Activated CD4-positive, CD25-positive, alpha-beta regulatory T cell treated with anti-CD3 and anti-CD28 coated beads, Interleukin-2, amount 50 U/mL, for 24 hours (primary cell): ENCODE measurements around the gene ARL3.
"Not testable (repeated sequence)": the region's sequence is repeated elsewhere in the genome, so short reads cannot be mapped to it uniquely, and the experiment has no call there.

ENCODE experiments used
- ATAC-seq, 2 donors: fragments of 150-1000 bp; cut with Tn5 transposase; one replicate each; pipeline ENCODE4 v1.10.0; 2021; ENCODE audit warnings: mild to moderate bottlenecking in 1 of 2, moderate library complexity in 1 of 2

The ARL3 gene

GRCh38 chr10:102670065-102670670 lies 44.0 kb downstream of the ARL3 start:
- ATAC-seq, result no peak

DNA sequence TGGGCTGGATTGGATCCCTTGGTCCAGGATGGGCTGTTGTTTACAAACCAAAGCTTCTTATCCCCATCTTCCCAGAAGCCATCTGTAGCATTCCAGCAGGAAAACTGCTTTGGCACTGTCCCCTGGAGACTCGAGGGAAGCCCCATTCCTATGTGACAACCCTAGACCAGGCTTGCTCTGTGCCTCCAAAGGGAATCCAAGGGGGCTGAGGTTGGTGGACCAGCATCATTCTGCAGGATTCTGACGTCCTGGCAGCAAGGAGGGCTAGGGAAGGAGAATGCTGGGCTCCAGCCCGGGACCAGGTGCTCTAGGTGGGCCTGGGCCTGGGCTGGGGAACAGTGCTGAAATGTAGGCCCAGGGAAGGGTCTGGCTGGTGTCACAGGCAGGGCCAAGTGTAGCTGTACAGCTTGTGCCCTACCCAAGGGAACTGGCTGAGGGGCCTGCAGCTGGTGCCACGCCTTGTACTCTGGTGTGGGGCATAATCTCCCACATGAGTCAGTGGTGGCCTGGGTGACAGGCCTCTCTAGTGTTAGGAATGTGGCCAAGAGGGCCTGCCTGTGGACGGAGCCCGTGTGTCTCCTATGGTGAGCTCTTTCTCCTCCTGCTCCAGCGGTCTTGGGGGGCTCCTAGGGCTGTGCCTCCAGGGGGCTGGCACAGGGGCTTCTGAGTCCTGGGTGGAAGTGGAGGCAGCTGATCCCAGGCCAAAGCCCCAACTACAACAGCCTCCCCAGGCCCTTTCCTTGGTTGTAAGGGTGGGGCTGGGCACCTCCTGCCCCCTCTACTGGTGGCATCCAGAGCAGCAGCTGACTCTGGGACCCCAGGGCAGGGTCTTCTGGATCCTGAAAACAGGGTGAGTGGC lies 44.8 kb downstream of the ARL3 start:
- no peak for ATAC-seq

GRCh38 chr10:102668326-102669107 lies 45.7 kb downstream of the ARL3 start:
- ATAC-seq, result no peak

DNA sequence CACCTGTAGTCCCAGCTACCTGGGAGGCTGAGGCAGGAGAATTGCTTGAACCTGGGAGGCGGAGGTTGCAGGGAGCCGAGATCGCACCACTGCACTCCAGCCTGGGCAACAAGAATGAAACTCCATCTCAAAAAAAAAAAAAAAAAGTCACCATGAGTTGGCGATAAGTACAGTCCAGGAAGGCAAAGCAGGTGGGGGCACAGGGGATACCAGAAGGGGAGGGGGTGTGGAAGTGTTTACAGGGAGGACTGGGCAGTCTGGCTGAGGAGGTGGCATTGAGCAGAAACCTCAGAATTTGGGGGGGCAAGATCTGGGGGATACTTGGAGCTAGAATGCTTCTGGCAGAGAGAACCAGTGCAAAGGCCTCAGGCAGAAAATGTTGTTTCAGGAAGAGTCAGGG lies 46.8 kb downstream of the ARL3 start:
- ATAC-seq, result not testable (repeated sequence)

DNA sequence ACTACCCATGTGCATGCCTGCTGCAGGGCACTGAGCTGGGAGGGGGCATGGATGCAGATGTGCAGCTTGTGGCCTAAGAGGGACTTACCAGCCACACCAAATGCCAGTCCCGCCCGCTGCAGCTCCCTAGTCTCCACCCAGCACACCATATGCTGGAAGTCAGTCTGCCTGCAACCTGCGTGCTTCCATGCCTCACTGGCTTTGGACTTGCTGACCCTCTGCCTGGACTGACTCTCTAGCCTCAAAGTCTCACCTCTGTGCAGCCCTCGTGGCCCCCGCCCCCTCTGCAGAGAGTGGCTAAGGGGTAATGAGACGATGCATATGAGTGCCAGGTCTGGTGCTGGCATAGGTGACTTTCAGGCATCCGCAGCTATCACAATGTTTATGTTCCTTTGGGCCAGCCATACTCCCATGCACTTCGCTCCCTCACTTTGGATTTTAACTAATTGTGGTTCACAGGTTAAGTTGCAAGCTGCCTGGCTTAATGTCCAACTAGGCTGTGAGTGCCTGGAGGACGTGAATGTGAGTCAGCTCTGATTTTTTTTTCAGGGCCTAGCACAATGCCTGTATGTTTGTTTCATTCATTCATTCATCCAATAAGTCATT lies 48.2 kb downstream of the ARL3 start:
- no peak for ATAC-seq

GRCh38 chr10:102661658-102662028 lies 52.6 kb downstream of the ARL3 start:
- ATAC-seq, result peak in 1 of 2 donors; percentile 14

GRCh38 chr10:102660888-102661657 lies 53.1 kb downstream of the ARL3 start:
- peak; percentile 82 to 84 for ATAC-seq

GRCh38 chr10:102658802-102659201 lies 55.4 kb downstream of the ARL3 start:
- ATAC-seq, result no peak

DNA sequence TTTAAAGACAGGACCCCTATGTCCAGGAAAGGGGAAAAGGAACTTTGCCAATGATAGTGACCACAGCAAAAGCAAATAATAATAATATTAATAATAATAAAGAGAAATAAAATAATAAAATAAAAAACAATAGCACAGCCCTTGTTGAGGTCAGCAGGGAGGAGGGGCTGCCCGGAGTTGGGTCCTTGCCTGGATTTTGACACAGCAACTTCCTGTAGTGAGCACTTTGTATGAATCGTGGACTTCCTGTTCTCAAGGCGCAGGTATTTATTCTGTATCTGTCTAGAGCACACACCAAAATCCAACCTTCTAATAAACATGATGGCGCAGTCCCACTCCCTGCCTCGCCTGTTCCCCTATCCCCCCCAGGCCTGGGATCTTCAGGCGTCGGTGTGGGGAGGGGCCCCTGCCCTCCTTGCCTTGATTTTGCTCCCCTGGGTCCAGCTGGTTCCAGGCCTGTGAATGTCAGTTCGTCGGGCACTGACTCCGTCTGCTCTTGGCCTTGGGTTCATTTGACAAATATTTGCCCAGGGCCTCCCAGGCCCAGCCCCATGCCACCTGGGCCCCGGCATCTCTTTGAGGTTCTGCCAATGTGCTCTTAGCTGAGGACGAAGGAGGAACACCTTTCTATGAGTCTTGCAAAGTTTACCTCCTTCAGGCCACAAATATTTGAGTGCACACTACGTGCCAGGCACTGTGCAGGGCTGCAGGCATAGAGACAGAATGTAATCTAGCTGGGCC lies 56.0 kb downstream of the ARL3 start:
- ATAC-seq, result no peak

GRCh38 chr10:102657451-102657850 lies 56.7 kb downstream of the ARL3 start:
- no peak for ATAC-seq

DNA sequence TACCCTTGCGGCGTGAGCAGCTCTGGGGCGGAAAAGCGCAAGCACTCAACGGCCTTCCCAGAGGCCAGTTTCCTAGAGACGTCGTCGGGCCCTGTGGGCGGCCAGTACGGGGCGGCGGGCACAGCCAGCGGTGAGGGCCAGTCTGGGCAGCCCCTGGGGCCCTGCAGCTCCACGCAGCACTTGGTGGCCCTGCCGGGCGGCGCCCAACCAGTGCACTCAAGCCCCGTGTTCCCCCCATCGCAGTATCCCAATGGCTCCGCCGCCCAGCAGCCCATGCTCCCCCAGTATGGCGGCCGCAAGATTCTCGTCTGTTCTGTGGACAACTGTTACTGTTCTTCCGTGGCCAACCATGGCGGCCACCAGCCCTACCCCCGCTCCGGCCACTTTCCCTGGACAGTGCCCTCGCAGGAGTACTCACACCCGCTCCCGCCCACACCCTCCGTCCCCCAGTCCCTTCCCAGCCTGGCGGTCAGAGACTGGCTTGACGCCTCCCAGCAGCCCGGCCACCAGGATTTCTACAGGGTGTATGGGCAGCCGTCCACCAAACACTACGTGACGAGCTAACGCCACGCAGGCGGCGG lies 57.3 kb downstream of the ARL3 start:
- ATAC-seq, result no peak

GRCh38 chr10:102656026-102656425 lies 58.2 kb downstream of the ARL3 start:
- ATAC-seq, result no peak

GRCh38 chr10:102654969-102655368 lies 59.2 kb downstream of the ARL3 start:
- ATAC-seq, result no peak

GRCh38 chr10:102654566-102654965 lies 59.6 kb downstream of the ARL3 start:
- ATAC-seq, result no peak

DNA sequence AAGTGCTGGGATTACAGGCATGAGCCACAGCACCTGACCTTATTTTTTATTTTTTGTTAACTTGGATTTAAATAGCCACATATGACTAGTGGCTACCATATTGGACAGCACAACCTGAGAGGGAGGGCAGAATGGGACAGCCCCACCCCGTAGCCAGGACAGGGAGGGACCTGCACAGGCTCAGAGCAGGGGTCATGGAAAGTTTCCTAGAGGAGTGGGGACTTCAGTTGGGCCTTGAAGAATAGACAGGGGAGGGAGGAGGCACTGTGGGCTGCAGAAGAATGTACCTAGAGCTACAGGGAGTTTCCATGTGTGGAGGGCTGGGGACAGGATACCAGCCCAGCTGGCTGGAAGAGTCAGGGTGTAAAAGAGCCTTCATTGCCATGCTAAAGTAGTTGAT lies 61.1 kb downstream of the ARL3 start:
- ATAC-seq, result no peak

- peak in 1 of 2 donors; percentile 34 for ATAC-seq
These were observed 61.9 kb downstream of the ARL3 start for GRCh38 chr10:102652170-102652916.

- no peak for ATAC-seq
These were observed 62.6 kb downstream of the ARL3 start for GRCh38 chr10:102651455-102652169.

DNA sequence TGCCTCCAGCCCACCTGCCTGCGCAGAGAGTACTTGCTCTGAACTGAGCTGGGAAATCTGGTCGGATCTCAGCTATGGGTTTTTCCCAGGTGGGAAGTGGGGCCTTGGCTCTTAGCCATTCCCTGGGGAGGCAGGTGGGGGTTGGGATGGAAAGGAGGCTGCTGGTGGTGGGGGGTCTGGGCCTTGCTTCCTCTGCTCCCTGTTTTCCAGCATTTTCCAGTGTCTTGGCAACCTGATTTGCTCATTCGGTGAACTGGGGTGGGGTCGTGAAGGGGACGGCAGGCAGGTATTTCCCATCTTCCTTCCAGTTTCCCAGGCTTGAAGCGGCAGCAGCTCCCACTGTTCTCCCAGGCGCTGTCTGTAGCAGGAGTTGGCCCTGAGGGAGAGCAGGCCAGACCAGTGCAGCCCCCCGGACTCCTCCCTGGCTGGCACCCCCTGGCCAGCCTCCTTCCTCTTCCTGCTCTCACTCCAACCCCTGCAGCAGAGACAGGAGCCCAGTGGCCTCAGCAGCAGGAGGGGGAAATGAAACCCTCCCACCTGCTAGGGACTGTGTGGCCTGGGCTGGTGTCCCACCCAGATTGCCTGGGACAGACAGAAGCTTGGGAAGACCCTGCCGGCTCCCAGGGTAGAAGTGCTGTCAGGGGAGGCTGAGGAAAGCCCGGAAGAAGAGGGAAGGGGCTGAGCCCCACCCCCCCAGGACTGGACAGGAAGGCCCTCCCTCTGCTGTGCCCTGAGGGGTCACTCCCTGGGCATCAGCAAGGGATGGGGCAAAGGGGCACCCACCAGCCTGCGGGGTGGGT lies 63.3 kb downstream of the ARL3 start:
- ATAC-seq, result no peak
